Measurements from ENCODE around the gene LNPK.

The LNPK gene

DNA sequence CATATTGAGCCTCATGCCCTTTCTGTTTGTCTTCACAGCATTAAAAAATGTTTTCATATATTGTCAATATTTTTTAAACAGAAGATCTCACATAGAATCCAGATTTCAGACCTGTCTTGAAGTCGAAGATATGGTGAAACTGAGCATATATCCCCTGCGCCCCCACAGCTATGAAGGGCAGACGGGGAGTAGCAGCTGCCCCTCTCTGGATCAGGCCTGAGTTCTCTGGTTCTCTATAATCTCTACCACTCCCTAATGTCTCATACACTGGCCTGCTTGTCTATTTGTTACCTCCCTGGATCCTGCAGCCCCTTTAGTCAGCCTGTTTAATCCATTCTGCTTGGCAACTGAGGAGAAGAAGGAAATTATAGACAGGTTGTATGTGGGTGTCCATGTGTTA, 122.4 kb downstream of the LNPK start:
- TF ChIP-seq, protein P1, sequence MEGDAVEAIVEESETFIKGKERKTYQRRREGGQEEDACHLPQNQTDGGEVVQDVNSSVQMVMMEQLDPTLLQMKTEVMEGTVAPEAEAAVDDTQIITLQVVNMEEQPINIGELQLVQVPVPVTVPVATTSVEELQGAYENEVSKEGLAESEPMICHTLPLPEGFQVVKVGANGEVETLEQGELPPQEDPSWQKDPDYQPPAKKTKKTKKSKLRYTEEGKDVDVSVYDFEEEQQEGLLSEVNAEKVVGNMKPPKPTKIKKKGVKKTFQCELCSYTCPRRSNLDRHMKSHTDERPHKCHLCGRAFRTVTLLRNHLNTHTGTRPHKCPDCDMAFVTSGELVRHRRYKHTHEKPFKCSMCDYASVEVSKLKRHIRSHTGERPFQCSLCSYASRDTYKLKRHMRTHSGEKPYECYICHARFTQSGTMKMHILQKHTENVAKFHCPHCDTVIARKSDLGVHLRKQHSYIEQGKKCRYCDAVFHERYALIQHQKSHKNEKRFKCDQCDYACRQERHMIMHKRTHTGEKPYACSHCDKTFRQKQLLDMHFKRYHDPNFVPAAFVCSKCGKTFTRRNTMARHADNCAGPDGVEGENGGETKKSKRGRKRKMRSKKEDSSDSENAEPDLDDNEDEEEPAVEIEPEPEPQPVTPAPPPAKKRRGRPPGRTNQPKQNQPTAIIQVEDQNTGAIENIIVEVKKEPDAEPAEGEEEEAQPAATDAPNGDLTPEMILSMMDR (conservative IDR thresholded peaks at IDR 0.05; ENCODE audit: low read depth): no peak
- DNase-seq (ENCODE audit: low spot score): no peak
- ChIA-PET POLR2A (ENCODE audit: low non-redundant PET) (no interaction called here), CTCF (no interaction called here)
- H3K27ac ChIP-seq: no peak overlapping the region

DNA sequence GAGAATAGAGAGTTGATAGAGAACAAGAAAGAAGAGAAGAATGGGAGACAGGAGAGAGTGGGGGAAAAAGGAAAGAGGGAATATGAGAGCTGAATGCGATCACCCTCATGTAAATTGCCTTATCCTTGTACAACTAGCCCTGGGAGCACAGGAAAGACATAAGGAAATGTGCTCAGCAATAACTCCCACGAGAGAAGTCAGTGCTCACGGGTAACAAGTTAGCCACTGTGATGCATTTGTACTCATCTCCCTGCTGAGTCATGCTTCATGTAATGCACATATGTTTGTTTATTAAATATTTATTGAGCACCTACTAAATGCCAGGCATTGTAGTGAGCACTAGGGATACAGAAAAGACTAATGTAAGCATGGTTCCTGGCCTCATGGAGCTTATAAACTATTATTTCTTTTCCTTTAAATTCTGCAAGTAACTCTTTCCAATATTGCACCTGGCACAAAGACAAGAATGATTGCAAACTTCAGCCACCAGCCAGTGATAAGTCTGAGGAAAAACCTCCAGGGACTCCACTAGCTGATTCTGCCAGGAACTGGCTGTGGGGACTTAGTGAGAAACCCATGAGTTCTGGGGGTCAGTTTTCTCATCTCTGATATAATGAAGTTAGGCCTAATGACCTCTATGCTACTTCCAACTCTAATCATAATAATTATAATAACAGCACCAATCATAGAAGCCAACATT, 124.1 kb downstream of the LNPK start:
- ChIA-PET POLR2A (ENCODE audit: low non-redundant PET) (no interaction called here), CTCF (interaction anchor here (0.6 to 0.7 kb wide), 3 partner anchors 16 to 220 kb away, joined by 3 to 4 read pairs (median 3); no protein-coding TSS in a partner anchor)
- TF ChIP-seq, protein P1 (conservative IDR thresholded peaks at IDR 0.05; ENCODE audit: low read depth): no peak
- no peak for DNase-seq (ENCODE audit: low spot score)
- no peak overlapping the region for H3K27ac ChIP-seq

DNA sequence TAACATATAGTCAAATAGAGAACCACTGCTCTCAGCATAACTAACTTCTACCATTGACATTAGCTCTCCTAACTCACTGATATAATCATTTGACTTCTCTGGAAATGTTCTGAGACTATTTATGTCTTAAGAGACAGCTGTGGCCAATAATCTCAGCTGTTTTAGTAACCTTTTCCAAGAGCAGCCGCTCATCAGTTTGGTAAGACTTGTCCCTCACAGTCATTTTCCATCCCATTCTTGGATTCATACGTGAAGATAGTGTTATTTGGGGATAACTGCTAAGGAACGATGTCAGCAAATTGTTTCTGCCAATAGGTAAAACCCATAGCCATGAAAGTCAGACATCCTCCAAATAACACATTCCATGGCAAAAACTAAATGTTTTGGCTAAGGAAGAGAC, 127.8 kb downstream of the LNPK start:
- H3K27ac ChIP-seq: no peak overlapping the region
- no peak for DNase-seq (ENCODE audit: low spot score)
- POLR2A ChIA-PET (ENCODE audit: low non-redundant PET): no interaction called here
- TF ChIP-seq, protein P1 (conservative IDR thresholded peaks at IDR 0.05; ENCODE audit: low read depth): no peak
- CTCF ChIA-PET: interaction anchor here (0.7 kb wide), 1 partner anchor 423 kb away, joined by 3 read pairs; no protein-coding TSS in a partner anchor
